Spleen (tissue), 11 donors: ENCODE measurements around the gene GMDS. TPM values are rescaled to one million over a fixed set of nuclear protein-coding genes. Genes with fewer than 3 reads are reported as not detected.

ENCODE experiments used
- DNase-seq: peaks from one replicate; pipeline ENCODE4 v3.0.0-alpha.2; 2020
- H3K27ac ChIP-seq, 8 donors: fragments of 200-600 bp; sonication (generic) in 7 of 8; 1 replicate in 4 of 8; 2 replicates in 4 of 8; pipeline versions ENCODE4 v1.5.0 to v1.8.0; 2016 to 2021; ENCODE audit warnings: inconsistent platforms in 4 of 8, mild to moderate bottlenecking in 4 of 8, moderate library complexity in 1 of 8
- H3K27me3 ChIP-seq, 7 donors: fragments of 200-600 bp; sonication (generic) in 6 of 7; replicated peaks in 1 of 7; 1 replicate in 4 of 7; 2 replicates in 3 of 7; pipeline versions ENCODE4 v1.5.0 to v1.8.0; 2016 to 2021; ENCODE audit warnings: inconsistent platforms in 3 of 7, mild to moderate bottlenecking in 1 of 7
- H3K36me3 ChIP-seq, 6 donors: fragments of 200-600 bp; sonication (generic) in 5 of 6; 1 replicate in 4 of 6; 2 replicates in 2 of 6; pipeline versions ENCODE4 v1.5.0 to v1.8.0; 2016 to 2021; ENCODE audit warnings: inconsistent platforms in 2 of 6
- H3K4me1 ChIP-seq, 6 donors: fragments of 200-600 bp; sonication (generic) in 5 of 6; 1 replicate in 3 of 6; 2 replicates in 3 of 6; pipeline versions ENCODE4 v1.5.0 to v1.8.0; 2016 to 2021; ENCODE audit warnings: inconsistent platforms in 3 of 6
- H3K4me3 ChIP-seq, 8 donors: fragments of 200-600 bp; sonication (generic) in 7 of 8; 1 replicate in 4 of 8; 2 replicates in 4 of 8; pipeline versions ENCODE4 v1.5.0 to v1.8.0; 2016 to 2021; ENCODE audit warnings: inconsistent platforms in 4 of 8, mild to moderate bottlenecking in 4 of 8, moderate library complexity in 2 of 8
- H3K9me3 ChIP-seq, 8 donors: fragments of 200-600 bp; sonication (generic) in 7 of 8; 1 replicate in 4 of 8; 2 replicates in 4 of 8; pipeline versions ENCODE4 v1.5.0 to v1.8.0; 2016 to 2021; ENCODE audit warnings: inconsistent platforms in 4 of 8
- CTCF ChIP-seq, 11 experiments: fragments of 200-600 bp in 7 of 11; fragments of 450-650 bp in 4 of 11; sonication (generic) in 4 of 11; IDR thresholded peaks in 8 of 11; conservative IDR thresholded peaks in 3 of 11; 1 replicate in 7 of 11; 2 replicates in 4 of 11; pipeline versions ENCODE4 v1.4.0 to v1.8.0; 2016 to 2021; ENCODE audit warnings: antibody characterized with exemption in 11 of 11, inconsistent platforms in 4 of 11, mild to moderate bottlenecking in 1 of 11
- POLR2A ChIP-seq, 3 donors: fragments of 450-650 bp; IDR thresholded peaks; one replicate each; pipeline ENCODE4 v1.5.1; 2017; ENCODE audit warnings: antibody characterized with exemption in 3 of 3, mild to moderate bottlenecking in 1 of 3
- POLR2AphosphoS5 ChIP-seq, 3 donors: sonication (generic); formaldehyde crosslinking; IDR thresholded peaks; one replicate each; pipeline ENCODE4 v1.5.1; 2017; ENCODE audit warnings: antibody characterized with exemption in 3 of 3
- WGBS, 5 donors: extraction: QIAGEN DNeasy Blood & Tissue Kit in 3 of 5; methylation state at CpG; one replicate each; pipeline versions ENCODE4 v1.1.5 to v1.1.7; 2013 to 2018; 5-methylcytosine and 5-hydroxymethylcytosine counted together
- intact Hi-C: fragments of 100-400 bp; cut with DNase I; formaldehyde crosslinking; loops from one replicate; pipeline ENCODE4 v1.15.0; 2023; ENCODE audit warnings: low total_unique reads
- polyA plus RNA-seq, 3 donors: library from polyadenylated mRNA; stranded (reverse); fragments of 200-250 nt; gene quantifications; one replicate each; pipeline ENCODE4 v1.2.1, GENCODE V29; 2013
- total RNA-seq, 7 donors: library from RNA; depleted of rRNA in 3 of 7; stranded (reverse); fragments of >200 nt in 3 of 7; fragmentation: NEBNext Ultra II Directional in 4 of 7; extraction: Animal tissue kit (Norgen Biotek cat#: 25700) in 4 of 7; gene quantifications; one replicate each; pipeline versions ENCODE4 v1.1.0 to v1.2.1, GENCODE V29; 2016 to 2021
- donor health status: healthy with polysubstance abuse.
- donor health status: DM: no; HTN: no; CAD: no; lungs with moderate emphysema.
- donor health status: DM: no; HTN: no; CAD: no.
- donor health status: Bipolar disorder and iron deficiency.
- donor health status: healthy.
- donor health status: DM: no; HTN: no; CAD: no.
- donor health status: DM: yes; HTN: yes; CAD: no.

GMDS gene
- total and polyA plus RNA-seq, 10 donors = 9.1 to 30.8 (median 17.7) TPM

DNA sequence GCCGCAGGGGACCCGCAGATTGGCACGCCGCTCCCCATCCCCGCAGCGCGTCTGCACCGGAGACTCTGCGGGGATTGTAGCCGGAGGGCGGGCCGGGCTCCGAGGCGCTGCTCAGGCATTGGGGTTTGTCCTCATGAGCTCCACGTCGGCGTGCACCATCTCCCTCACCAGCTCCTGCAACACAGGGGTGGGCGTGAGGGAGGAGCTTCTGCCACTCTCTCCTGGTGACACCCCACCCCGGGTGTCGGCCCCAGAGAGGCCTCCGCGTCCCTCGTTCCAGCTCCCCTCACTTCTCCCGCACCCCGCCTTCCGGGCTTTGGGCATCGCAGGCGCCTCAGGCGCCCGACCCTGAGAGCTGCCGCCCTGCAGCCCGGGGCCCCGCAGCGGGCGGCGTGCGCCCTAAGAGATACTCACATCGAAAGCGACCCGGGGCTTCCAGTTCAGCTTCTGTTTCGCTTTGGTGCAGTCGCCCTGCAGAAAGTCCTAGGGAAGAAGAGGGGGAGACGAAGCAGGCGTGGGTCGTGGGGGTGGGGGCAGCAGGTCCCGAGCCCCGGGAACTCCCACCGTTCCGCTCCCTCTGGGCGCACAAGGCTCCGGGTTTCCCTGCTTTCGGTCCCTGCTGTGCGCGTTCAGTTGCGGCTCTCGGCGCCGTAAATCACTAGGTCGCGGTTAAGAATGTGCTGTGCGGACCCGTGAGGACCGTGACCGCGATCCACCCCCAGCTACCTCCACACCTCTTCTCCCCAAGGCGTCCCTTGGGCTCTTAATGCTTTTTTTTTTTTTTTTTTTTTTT is 621.2 kb downstream of the GMDS start:
- TF ChIP-seq CTCF (IDR thresholded peaks at IDR 0.05 in 8 of 11, conservative IDR thresholded peaks at IDR 0.05 in 3 of 11) (no peak), POLR2A (IDR thresholded peaks at IDR 0.05) (no peak), POLR2AphosphoS5 (IDR thresholded peaks at IDR 0.05) (no peak)

GRCh38 chr6:1623769-1624057 is 621.7 kb downstream of the GMDS start:
- intact Hi-C loops = no loop called here
- DNase-seq = no peak
- H3K4me1 ChIP-seq = peaks cover 16 to 47% (median 36%) of the 10 kb centered on the region in 6 donors
- 89 to 98% (median 94%) methylated on average over 12 of the region's 12 CpGs for WGBS, 5 donors
- H3K27me3 ChIP-seq = peaks cover 5 to 99% (median 89%) of the 10 kb centered on the region in 7 donors
- H3K9me3 ChIP-seq = no peaks in the 10 kb centered on the region
- peak overlapping the region in 2 of 8 donors; percentile 43 to 70 for H3K4me3 ChIP-seq
- TF ChIP-seq POLR2AphosphoS5 (IDR thresholded peaks at IDR 0.05) (no peak), POLR2A (IDR thresholded peaks at IDR 0.05) (no peak), CTCF (IDR thresholded peaks at IDR 0.05 in 8 of 11, conservative IDR thresholded peaks at IDR 0.05 in 3 of 11) (no peak)
- H3K36me3 ChIP-seq = peaks cover 0 to 20% (median 0%) of the 10 kb centered on the region in 6 donors
- H3K27ac ChIP-seq = no peak overlapping the region

More for the DNA sequence above, 621.2 kb downstream of the GMDS start:
- Histone ChIP-seq H3K9me3 (no peaks in the 10 kb centered on the region), H3K27me3 (peaks cover 5 to 99% (median 87%) of the 10 kb centered on the region in 7 donors), H3K36me3 (peaks cover 0 to 20% (median 0%) of the 10 kb centered on the region in 6 donors), H3K27ac (no peak overlapping the region), H3K4me3 (peak overlapping the region; percentile 31 to 70 (median 44)), H3K4me1 (peaks cover 16 to 45% (median 36%) of the 10 kb centered on the region in 6 donors)
- 27 to 33% (median 30%) methylated on average over 53 to 66 of the region's 66 CpGs for WGBS, 5 donors
- no peak for DNase-seq
- intact Hi-C loops = no loop called here

DNA sequence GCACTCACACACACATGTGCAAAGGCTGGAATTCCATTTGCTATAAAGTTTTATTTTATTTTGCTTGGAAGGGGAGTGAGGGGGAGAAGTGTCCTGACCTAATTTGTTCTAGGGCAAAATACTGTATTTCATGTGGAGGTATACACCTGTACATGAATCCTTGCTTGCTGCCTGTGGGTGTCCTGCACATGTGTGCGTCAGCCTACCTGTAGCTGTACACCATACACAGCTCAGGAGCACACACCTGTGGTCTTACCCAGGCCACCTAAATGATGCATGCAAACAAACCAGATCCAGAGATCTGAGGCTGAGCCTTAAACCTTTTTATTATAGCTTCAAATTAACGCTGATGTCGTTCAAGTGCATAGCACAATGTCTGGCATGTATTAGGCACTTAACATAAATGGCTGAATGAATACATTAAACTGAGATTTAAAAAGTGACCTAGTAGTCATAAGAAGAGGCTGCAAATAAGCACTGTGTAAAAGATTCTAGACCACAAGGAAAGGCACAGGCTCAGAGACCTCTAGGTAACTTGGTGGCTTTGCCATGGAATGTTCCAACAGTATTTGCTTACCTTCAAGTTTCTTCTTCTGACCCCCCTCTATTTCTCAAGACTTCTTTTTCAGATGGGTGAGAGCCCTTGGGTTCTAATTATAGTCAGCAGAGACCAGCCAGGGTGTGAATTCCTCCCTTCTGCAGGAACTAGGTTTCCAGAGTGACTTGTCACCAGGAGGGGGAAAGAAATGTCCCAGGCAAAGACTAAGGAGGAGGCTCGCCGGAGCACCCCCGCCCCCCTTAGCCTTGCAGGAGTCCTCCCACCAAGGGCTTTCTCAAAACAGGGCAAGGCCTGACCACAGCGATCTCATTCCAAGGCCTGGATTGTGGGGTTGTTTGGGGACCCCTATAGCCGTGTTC is 622.3 kb downstream of the GMDS start:
- DNase-seq = no peak
- intact Hi-C loops = no loop called here
- H3K27me3 ChIP-seq = peaks cover 5 to 99% (median 89%) of the 10 kb centered on the region in 7 donors
- H3K36me3 ChIP-seq = peaks cover 0 to 20% (median 0%) of the 10 kb centered on the region in 6 donors
- TF ChIP-seq POLR2A (IDR thresholded peaks at IDR 0.05) = no peak
- no peak for TF ChIP-seq POLR2AphosphoS5 (IDR thresholded peaks at IDR 0.05)
- TF ChIP-seq CTCF (IDR thresholded peaks at IDR 0.05 in 8 of 11, conservative IDR thresholded peaks at IDR 0.05 in 3 of 11) = no peak
- no peaks in the 10 kb centered on the region for H3K9me3 ChIP-seq
- H3K4me1 ChIP-seq = peaks cover 16 to 47% (median 36%) of the 10 kb centered on the region in 6 donors
- no peak overlapping the region for H3K4me3 ChIP-seq
- H3K27ac ChIP-seq = no peak overlapping the region
- WGBS, 5 donors = 96 to 98% (median 96%) methylated on average over 8 of the region's 8 CpGs
